G401.6 (cell line): ENCODE data around the gene IL1RAPL1.
"Not testable (repeated sequence)": the region's sequence is repeated elsewhere in the genome, so short reads cannot be mapped to it uniquely, and the experiment has no call there.

Source experiments
- FAIRE-seq: peaks from 2 replicates; lab custom pipeline; 2012; peaks lifted over from hg19 to GRCh38; lab: Jason Lieb, UNC

The IL1RAPL1 gene

DNA sequence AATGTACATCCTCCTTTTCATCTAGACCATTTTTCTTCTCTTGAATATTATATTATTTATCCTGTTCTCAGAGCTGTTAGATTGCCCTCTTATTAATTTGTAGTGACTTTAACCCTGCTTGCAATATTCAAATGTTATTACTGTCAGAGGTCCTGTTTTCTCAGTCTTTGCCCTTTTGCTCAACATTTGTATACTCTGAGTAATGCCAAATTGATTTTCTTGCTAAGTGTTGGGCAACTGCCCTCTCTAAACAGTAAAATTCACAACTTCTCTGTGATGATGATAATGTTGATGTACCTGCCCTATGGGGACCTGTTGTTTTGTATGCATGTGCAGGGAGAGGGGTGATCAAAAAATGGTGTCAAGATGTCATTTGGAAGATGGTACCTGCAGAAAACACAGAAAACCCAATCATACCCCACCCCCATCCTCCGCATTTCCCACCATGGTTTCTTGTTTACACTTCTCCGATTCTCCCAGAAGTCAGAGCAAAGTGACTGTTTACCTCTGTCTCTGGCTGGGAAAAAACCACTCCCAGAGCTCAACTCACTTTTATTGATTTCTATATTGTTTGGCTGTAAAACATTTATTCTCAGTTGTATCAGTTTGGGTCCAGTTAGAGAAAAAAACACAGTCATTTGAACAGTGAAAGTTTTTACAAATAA is 694.0 kb downstream of the IL1RAPL1 start:
- no peak for FAIRE-seq

DNA sequence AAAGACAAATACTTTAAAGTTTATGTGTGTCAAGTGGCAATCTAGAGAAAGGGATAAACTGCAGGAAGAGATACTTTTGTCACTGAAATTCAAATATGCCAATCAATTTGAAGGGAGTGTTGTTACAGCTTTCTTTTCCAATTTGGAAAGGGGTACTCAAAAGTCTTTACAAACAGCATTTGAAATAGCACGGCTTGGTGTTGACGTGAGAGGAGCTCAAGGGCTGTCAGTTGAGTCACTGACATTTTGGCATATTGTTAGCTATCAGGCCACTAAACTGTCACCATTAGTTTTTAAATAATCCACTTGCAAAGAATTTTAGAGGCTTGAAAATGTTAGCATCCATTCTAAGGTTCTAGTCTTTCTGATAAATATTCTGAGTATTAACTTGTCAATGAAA is 698.4 kb downstream of the IL1RAPL1 start:
- FAIRE-seq: no peak

DNA sequence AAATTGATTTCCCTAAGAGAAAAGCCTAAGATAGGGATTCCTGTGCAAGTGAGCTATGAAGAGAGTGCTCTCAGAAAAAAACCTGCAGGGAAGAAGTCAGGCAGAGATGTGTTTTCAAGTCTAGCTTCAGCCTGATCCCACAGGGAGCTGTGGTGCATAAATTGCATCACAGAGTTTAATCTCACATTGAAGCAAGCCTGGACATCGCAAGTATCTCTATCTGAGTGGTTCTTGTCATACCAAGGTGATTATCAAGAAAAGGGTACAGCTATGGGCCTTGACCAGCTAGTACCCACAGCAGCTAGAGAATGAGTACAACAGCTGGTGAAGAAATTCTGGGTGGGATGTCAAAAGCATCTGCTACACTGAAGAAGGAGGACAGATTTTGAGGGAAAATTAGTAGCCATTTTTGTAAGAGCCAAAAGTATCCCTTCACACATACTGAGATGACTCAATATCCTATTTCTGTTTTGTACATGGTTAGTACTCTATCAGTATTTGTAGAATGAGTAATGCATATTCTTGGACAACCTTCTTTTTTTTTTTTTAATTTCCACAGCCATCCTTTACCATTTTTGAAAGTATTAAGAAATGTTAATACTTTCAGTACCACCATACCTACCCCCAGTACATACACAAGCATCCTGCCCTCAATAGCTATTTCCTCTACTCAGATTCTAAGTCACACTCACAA is 708.9 kb downstream of the IL1RAPL1 start:
- no peak for FAIRE-seq

GRCh38 chrX:29297171-29297800 is 710.0 kb downstream of the IL1RAPL1 start:
- FAIRE-seq: no peak

GRCh38 chrX:29299684-29300083 is 712.4 kb downstream of the IL1RAPL1 start:
- no peak for FAIRE-seq

GRCh38 chrX:29308726-29309125 is 721.5 kb downstream of the IL1RAPL1 start:
- FAIRE-seq: no peak

- no peak for FAIRE-seq
Observed at GRCh38 chrX:29315931-29316330, 728.7 kb downstream of the IL1RAPL1 start.

DNA sequence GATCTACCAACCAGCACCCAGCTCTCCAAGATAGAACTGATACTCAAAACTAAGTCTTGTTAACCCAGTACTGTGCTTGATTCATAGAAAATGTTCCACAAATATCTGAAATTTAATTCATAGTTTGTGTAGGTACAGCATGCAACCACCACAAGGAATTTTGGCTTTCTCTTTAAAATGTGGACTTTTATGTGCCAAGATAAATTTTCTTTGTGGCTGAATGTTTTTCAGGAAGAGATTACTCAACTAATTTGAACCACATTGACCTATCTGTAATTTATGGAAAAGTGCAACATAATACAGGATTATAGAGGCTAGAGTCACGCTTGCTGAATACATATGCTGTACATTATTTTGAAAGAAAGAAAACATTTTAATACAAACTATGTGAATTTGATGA is 730.8 kb downstream of the IL1RAPL1 start:
- FAIRE-seq: no peak

DNA sequence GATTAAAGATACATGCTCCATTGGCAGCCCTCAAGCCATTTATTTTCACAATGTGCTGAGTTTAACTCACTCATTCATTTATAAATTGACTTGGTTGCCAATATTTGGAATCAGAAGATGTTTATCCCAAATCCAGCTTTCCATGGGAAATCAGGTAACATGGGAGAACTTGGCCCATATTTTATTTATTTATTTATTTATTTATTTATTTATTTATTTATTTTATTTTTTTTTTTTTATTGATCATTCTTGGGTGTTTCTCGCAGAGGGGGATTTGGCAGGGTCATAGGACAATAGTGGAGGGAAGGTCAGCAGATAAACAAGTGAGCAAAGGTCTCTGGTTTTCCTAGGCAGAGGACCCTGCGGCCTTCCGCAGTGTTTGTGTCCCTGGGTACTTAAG is 745.2 kb downstream of the IL1RAPL1 start:
- not testable (repeated sequence) for FAIRE-seq

DNA sequence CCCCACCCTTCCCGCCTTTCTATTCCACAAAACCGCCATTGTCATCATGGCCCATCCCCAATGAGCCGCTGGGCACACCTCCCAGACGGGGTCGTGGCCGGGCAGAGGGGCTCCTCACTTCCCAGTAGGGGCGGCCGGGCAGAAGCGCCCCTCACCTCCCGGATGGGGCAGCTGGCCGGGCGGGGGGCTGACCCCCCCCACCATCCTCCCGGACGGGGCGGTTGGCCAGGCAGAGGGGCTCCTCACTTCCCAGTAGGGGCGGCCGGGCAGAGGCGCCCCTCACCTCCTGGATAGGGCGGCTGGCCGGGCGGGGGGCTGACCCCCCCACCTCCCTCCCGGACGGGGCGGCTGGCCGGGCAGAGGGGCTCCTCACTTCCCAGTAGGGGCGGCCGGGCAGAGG is 745.8 kb downstream of the IL1RAPL1 start:
- not testable (repeated sequence) for FAIRE-seq

- no peak for FAIRE-seq
Observed at GRCh38 chrX:29348288-29348687, 761.0 kb downstream of the IL1RAPL1 start.

- FAIRE-seq: no peak
Observed at GRCh38 chrX:29359276-29359675, 772.0 kb downstream of the IL1RAPL1 start.

GRCh38 chrX:29374765-29375164 is 787.5 kb downstream of the IL1RAPL1 start:
- FAIRE-seq: not testable (repeated sequence)

DNA sequence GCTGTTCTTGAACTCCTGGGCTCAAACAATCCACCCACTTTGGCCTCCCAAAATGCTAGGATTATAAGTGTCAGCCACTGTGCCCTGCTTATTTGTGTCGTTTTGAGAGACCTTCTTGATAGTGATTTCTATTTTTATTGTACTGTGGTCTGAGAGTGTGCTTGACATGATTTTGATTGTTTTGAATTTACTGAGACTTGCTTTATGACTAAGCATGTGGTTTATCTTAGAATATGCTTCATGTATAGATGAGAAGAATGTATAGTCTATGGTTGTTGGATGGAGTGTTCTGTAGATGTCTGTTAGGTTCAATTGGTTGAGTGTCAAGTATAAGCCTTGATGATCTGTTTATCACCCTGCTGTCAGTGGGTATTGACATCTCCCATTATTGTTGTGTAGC is 789.3 kb downstream of the IL1RAPL1 start:
- FAIRE-seq: no peak

GRCh38 chrX:29382811-29383210 is 795.6 kb downstream of the IL1RAPL1 start:
- no peak for FAIRE-seq

DNA sequence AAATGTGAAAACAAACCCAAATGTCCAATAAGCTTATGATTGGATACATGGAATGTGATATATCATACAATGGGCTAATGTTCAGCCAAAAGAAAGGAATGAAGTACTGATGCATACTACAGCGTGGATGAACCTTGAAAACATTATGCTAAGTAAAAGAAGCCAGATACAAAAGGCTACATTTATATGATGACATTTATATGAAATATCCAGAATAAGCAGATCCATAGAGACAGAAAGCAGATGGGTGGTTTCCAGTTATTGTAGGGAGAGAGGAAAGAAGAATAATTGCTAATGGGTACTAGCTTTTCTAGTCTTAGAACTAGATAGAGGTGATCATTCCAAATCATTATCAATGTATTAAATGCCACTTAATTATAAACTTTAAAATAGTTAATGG is 801.3 kb downstream of the IL1RAPL1 start:
- no peak for FAIRE-seq

GRCh38 chrX:29397506-29397905 is 810.3 kb downstream of the IL1RAPL1 start:
- no peak for FAIRE-seq

DNA sequence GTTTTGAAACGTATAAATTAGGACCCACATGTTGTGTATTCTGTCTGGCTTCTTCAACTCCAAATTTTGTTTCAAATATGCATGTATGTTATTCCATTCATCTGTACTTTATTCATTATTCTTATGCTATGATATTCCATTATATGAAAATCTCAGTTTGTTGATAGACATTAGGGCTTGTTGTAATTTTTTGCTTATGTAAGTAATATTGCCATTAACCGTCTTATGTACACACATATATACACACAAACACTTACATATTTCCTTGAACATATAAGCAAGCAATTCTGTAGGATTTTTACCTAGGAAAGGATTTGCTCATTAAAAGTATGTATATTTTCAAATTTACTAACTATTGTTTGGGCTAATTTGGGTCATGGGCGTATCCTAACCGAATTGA is 820.1 kb downstream of the IL1RAPL1 start:
- FAIRE-seq: no peak

DNA sequence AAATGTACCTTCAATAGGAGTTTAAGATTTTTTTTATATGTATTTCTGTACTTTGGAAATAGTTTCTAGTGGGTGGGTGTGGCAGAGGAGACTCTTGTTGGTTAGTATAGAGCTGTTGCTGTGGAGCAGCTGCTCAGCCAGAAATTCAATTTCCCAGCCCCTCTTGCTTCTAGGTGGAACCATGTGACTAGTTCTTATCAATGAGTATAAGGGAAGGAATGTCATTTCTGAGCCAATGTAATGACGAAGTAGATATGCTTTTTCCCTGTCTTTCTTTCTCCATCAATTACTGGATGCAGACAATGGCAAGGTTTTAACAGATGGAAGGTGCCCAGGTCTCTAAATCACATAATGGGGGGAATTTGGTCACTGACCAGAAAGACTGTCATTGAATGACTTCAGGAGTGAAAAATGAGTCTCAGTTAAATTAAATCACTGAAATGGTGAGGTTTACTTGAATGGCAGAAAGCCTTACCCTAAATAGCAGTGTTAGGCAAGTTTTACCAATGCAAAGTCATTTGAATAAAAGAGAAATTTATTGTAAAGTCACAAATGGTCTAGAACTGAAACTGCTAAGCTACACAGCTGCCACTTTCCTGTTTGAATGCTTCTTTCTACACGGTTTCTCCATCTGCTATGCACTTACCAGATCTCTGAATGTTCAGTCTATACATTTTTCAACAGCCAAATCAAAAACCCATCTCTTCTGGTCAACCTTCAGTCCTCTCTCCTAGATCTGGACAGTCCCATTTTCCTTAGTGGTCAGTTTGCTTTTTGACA is 832.7 kb downstream of the IL1RAPL1 start:
- FAIRE-seq: no peak

- FAIRE-seq: no peak
Observed at GRCh38 chrX:29422034-29422433, 834.8 kb downstream of the IL1RAPL1 start.

DNA sequence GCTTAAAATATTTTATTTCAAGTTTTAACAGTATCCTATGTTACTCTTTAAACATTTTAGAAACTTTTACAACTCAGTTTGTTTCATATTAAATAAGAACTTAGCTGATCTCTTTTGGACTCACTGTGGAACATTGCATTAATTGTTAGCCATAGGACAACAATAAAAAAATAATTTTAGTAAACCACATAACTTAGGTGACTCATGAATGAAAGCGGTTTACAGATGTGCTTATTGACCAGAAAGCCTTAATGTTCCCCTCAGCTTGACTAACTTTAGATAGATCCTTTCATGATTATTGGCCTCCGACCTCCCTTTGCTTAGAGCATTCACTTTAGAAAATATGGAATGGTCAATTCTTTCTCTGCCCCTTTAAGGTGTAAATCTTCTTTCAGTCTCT is 844.6 kb downstream of the IL1RAPL1 start:
- no peak for FAIRE-seq

DNA sequence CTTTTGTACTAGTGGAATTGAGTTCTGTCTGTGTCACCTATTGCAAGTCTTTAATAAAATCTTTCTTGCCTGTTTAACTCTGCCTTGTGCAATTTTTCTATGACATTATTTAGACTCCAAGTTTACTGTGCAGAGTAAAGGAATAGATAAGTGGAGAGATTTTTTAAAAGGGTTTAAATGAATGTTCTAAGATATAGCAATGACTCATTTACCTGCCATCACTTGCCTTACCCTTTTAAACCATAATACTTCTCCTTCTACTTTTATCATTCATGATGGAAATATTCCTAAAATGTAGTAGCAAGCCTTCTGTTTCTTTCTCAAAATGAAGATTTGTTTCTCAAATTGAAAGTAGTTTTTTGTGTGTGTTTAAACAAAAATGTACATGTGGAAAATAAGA is 845.3 kb downstream of the IL1RAPL1 start:
- FAIRE-seq: no peak

DNA sequence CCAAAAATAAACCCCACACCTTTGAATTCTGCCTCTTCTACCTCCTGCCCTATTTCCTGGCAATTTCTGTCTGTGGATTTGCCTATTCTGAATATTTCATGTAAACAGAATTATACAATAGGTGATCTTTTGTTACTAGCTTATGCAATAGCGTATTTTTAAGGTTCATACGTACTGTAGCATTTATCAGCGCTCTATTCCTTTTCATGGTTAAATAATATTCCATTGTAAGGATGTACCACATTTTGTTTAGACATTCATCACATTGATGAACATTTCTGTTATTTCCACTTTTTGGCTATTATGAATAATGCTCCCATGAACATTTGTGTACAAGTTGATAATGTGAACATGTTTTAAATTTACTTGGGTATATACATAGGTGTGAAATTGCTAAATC is 847.7 kb downstream of the IL1RAPL1 start:
- no peak for FAIRE-seq
